HPDE6-E6E7 (cell line): ENCODE data around the gene IL36A.
A peak's percentile ranks its signal among the peaks of the same experiment; 100 is the strongest.

Source experiments
- DNase-seq: peaks from one replicate; pipeline ENCODE4 v3.0.0; 2011; ENCODE audit warnings: missing footprints; ENCODE audit errors: extremely low spot score

Gene IL36A

DNA sequence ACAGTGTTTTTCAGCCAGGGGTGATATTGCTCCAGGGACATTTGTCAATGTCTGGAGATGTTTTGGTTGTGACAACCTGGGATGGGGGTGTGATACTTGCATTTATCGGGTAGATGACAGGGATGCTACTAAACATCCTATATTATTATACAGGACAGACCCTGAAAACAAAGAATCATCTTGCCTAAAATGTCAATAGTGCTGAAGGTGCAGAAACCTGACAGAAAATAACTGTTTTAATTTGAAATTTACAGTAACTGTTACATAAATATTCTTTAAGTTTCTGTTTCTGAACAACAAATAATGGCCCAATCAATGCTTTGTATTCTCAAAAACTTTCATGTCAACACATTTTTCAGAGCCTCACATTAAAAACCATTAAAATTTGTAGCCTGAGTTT lies 2.0 kb downstream of the IL36A start:
- no peak for DNase-seq

DNA sequence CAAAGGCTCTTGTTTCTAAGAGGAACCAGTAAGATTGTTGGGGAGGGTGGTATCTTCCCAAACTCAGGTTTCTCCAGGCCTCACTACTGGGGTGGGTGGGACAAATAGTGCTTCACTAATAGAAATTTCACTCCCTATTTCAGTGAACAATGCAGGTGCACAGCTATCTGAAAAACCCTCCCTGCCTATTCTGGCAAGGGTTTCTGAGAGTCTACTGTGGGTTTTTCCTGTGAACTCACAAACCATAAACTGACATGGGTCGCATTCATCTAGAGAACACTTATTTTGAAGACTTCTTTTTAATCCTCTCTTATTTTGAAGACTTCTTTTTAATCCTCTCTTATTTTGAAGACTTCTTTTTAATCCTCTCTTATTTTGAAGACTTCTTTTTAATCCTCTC lies 4.4 kb downstream of the IL36A start:
- DNase-seq: no peak

DNA sequence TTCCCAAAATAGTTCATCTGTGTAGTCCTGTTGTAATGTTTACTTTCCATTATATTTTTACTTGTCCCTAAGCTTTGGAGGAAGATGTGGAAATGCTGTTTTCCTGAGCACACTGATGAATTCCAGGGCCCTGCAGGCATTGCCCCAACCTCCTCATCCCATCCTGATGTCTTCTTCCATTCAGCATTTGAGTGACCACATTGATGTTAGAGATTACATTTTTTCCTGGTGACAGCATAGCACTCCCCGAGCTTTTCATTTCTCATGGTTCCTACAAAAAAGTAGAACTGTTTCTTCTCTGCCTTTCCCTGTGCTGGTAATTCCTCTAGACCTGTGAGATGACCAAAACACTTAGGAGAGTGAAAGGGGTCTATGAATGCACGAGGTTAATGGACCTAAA lies 4.8 kb downstream of the IL36A start:
- no peak for DNase-seq

DNA sequence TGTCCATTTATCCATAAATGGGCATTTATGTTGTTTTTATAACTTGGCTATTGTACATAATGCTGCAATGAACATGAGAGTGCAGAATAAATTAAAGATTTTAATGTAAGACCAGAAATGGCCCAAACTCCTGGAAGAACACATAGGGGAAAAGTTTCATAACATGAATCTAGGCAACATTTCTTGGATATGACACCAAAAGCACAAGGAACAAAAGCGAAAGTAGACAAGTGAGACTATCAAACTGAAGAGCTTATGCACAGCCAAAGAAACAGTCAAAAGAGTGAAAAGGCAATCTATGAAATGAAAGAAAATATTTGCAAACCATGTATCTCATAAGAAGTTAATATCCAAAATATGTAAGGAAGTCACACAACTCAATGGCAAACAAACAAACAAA lies 5.8 kb downstream of the IL36A start:
- no peak for DNase-seq

DNA sequence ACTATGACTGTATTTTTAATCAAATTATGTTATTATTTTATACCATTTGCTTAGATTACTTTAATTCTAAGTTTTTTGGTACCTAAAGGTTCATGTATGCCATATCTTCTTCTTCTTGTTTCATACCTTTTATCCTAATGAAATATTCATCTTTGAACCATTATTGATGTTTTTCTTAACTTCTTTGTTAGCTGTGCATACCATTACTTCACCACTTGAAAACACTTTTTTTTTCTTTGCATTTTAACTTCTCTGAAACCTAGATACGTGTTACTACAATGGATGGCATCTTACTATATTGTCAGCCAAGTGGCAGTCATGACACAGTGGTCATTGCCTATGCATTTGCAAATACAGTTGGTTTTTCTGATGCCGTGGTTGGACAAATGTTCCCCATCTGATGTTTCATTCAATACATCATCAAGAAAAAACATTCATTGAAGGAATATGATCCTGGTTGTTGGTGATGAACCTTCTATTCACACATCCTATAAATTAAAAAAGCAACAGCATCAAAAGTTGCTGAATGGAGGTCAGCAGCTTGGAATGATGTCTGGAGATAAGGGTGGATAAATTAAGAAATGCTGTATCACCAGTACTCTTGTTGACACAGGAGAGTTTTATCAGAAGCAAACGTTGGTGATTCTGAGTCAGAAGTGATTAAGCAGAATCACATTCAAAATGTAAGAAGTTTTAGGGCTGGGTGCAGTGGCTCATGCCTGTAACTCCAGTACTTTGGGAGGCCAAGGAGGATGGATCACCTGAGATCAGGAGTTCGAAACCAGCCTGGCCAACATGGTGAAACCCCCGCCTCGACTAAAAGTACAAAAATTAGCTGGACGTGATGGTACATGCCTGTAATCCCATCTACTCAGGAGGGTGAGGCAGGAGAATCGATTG lies 7.4 kb downstream of the IL36A start:
- peak; percentile 46 for DNase-seq

DNA sequence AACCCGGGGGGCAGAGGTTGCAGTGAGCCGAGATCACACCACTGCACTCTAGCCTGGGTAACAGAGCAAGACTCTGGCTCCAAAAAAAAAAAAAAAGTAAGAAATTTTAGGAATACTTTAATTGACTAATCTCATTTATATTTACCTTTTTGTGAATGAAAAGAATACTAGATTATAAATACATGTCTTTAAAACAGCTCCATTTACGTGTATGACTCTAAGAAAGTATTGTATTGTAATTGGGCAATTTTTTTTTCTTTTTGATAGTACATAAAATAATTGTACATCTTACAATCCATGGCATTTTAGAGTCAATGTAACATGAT lies 8.0 kb downstream of the IL36A start:
- no peak for DNase-seq

DNA sequence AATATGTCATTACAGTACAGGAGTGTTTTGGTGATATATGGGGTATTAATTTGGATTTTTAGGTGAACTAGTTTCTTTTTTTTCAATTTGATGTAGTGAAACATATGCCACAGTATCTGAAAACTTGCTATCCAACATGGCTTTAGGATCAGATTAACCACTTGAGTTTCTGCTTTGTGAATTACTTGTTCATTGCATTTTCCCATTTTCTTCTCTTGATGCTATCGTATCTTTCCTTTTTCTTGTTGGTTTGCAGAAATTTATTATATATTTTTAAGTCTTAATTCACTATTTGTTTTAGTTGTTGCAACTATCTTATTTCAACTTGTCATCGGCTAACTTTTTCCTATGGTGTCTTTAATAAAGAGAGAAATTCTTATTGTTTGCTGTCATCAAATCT lies 8.8 kb downstream of the IL36A start:
- DNase-seq: no peak

DNA sequence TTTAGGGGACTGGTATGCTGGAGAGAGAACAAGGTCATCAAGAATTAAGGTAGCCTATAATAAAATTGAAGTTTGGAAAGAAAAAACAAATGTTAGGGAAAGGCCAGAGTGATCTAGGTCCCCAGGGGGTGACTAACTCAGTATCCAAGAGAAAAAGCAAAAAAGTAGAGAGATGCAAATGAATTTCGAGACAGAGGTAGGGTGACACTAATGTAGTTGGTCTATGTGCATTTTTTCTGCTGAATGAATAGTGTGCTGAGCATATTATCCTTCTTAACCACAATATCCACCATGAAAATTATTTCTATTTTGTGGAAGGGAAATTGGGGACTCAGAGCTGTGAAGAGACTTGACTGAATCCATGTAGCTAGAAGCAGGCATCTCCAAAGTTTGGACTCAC lies 9.8 kb downstream of the IL36A start:
- no peak for DNase-seq

DNA sequence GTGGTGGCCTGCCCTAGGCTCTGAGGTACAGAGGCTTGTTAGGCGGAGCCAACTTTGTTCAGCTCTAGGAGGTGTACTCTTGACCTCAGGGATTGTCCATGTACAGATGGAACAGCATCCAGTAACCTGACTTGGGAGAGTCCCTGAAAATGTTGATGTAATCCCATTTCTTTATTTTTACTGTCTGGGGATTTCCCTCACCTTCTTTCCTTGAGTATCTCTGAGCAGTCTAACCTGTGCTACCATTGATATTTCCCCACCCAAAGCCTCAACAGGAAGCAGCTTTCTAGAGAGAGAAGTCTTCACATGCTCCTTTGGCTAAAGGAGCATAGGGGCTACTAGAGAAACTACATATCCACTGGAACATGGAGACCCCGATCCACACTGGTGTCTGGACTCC lies 10.4 kb downstream of the IL36A start:
- no peak for DNase-seq

DNA sequence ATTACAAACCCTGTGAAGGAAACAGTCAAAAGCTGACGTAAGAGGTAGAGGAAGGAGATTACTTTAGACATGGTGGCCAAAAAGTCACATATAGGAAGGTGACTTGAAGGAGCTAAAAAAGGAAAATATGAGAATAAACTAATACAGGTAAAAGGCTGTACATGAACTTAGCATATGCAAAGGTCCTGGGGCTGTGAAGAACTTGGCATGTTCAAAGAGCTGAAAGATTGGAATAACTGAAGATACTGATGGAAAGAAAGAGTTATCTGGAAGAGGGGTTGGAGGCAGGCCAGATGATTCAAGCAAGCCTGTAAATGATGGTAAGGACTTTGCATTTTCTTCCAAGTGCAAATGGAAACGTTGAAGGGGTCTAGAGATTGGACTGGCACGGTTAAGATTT lies 13.2 kb downstream of the IL36A start:
- DNase-seq: no peak

DNA sequence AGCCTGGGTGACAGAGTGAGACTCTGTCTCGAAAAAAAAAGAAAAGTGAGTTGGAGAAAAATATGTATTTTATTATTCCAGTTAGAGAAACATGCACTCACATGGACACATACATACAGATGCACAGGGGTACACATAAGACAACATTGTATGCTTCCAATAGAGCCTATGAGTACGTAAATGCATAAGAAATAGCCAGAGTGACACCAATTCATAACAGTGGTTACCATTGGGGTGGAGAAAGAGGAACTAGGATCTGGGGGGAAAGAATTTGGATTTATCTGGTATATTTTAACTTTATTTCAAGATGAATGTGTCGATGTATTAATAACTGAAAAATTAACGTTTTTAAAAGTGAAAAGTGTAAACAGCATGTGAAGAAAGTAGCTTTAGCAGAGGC lies 16.1 kb downstream of the IL36A start:
- DNase-seq: no peak

DNA sequence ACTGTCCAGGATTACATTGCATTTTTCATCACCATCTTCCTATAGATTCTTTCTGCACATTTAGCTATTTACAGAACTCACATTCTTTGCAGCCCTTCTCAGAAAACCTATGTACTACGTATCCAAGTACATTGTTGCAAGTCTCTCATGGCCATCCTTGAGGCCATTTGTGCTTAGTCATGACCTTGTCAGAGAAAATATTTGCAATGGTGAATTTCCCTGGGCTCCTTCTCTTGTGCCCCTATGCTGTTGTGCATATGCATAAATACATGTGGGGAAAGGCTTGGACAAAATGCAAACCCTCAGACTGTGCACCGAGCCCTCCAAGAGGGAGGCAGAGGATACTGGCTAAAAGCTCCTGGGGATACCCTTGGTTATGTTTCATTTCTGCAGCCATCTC lies 19.5 kb downstream of the IL36A start:
- DNase-seq: no peak

DNA sequence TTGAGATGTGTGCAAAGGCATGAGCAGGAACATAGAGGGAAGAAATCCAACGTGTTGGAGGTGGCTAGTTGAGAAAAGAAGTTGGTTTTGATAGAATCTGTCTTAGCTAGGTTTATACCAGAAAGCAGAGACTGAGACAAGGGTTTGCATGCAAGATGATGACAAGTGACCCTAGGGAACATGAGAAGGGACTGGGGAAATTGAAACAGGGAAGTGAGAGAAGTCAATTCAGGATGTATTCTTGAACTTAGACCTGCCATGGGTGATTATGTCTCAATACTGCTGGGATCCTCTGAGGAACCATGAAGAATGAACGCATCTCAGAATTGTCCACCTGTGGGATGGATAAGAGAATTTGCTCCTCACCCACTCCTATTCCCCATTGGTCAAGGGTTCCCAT lies 20.5 kb downstream of the IL36A start:
- no peak for DNase-seq

DNA sequence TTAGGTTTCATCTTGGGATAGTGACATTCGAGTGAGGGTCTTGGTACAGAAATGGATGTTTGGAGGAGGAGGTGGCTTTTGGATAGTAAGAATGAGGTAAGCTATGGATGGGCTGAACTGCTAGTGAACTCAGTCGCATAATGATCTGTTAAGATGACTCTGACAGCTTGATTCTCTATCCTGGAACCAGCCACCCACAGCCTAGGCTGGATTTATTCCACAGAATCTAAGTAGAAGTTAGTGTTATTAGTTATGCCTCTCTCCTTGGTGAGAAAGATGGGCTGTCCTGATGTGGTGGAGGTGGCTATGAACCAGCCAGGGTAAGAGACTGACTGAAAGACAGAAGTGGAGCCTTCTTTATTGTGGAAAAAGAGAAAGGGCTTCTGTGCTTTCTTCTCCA lies 22.4 kb downstream of the IL36A start:
- DNase-seq: no peak

DNA sequence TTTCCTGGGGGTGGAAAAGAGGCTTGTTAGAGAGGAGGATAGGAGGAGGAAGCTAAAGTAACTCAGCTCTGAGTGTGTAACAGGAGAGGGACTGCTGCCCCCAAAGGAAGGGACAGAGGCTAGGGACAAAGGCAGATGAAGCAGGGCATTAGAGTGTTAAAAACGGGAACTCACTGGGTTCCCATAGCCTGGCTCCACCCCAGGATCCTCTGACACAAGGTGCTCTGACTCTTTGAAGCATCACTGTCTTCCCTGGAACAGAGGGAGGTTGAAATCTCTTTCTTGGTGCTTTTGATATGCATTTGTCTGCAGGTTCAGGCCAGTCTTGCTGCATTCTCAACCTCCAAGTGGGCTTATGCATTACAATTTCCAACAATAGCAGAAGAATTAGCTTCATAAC lies 22.9 kb downstream of the IL36A start:
- no peak for DNase-seq

DNA sequence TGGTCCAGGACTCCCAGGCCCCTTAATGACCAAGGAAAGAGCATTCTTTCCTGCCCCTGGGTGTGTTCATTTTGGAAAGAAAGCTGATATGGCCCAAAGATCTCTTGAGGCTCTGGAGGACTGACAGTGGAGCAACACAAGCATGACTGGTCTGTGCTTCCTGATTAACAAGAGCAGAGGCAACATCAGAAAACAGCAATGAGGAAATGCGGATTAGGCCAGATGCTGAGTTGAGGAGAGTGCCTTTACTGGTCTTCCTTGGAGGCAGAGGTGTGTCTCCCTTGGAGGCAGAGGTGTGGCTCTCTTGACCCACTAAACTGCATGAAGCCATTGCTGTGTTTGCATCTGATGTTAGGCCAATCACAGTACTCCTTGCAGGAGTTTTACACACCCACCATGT lies 27.5 kb downstream of the IL36A start:
- DNase-seq: no peak

DNA sequence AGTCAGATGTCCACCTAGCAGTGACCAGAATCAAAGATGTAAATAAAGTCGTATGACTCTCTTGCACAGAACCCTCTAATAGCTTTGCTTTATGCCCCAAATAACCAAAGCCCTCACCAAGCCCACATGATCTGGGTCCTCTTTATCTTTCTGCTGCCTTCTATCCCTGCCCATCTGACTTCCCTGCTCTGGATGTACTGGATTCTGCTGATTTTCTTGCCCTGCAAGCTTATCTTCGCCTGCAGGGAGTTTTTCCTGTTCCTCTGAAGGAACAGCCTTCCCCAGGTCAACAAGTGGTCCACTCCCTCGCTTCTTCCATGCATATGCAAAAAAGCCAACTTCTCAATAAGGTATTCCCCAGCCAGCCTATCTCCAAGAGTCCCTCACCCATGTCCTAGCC lies 28.8 kb downstream of the IL36A start:
- DNase-seq: no peak

DNA sequence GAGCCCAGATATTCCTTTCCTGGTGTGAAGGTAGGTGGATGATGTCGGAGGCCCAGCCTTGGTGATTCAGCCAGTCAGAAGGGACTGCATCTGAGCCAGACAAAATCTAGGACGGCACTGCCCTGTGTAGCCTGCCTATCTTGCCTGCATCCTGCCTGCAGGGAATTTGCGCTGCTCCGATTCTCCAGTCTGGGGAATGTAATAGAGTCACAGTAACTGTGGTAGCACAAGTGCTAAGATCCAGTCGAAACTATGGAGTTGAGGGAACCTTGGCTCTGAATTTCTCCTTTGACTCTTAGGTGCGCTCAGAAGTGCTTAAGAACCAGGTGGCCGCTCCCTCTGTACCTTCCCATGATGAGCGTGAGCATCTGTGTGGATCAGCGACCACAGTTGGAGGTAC lies 31.5 kb downstream of the IL36A start:
- DNase-seq: no peak

DNA sequence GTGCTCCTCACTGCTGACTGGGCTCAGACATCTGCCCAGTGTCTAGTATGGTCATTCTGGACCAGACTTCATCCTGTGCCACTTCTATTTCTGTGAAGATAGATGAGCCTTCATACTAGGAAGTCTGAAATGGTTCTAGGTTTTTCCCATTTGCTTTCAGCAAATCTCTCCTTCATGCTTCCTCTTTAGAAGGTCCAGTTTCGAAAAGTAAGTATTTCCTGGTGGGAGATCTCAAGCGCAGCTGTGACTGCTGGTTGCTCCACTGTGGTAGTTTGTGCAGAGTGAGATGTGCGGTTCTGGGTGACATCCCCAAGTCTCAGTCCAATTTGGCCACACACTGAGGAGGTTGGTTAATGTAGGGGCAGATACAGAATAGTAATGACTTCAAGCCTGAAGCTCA lies 33.0 kb downstream of the IL36A start:
- no peak for DNase-seq

DNA sequence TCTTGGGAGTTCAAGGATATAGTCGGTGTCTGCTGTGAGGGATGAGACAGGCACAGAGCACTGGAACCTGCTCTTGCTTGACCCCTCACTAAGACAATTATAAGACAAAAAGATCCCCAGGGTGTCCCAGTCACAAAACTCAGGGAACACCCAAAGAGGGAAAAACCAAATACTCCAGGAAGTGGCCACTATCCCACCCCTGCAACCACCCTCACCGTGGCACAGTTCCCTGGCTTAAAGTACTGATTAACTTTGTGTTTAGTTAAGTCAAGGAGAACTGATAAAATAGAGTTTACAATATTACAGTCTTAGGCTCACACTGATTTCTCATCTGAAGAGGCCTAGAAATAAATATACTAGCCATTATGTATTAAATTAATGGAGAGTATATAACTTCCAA lies 33.9 kb downstream of the IL36A start:
- no peak for DNase-seq

DNA sequence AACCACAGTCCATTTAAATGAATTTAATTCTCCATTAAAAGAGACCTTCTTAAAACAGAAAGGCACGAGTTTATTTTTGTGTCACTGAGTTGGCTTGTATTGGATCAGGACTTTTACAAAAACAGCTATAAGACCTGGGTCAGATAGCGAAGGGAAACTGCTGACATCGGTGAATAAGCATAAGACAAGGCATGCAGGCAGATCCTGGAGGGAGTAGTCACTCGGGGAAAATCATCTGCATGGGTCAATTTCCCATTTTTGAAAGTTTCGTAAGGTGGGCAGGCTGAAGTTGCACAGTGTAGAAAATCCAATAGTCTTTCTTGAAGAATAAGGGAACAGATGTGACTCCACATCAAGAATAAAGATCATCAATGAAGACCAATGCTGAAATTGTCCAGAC lies 34.5 kb downstream of the IL36A start:
- no peak for DNase-seq

DNA sequence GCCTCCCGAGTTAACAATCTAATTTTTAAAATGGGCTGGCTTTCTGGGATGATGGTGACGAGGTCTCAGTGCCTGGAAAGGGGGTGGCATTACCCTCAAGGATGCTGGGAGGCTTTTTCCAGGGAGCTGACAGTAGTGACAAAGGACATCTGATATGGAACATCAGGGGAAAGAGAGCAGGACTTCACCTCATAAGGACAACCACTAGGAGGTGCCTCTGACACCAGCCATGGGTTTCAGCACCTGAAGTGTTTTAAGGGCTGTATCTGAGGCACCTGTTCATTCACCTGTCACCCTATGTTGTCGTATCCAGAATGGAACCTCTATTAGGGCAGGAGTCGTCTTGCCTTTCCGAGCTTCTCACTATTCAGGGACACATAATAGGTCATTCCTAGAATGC lies 36.6 kb downstream of the IL36A start:
- peak; percentile 35 for DNase-seq

DNA sequence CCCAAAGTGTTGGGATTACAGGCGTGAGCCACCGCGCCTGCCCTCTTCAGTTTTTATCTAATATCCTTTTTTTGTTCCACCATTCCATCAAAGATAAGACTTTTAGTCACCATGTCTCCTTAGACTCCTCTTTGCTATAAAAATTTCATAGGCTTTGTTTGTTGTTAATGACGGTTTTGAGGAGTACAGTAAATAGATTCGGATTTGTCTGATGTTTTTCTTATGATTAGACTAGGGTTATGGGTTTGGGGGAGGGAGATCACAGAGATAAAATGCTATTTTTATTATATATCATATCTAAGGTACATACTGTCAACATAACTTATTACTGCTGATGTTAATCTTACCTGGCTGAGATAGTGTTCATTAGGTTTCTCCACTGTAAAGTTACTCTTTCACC lies 41.2 kb downstream of the IL36A start:
- no peak for DNase-seq
